ENCODE measurements around the gene ENGASE. TPM values are rescaled to one million over a fixed set of nuclear protein-coding genes. Genes with fewer than 3 reads are reported as not detected.
A peak's percentile ranks its signal among the peaks of the same experiment; 100 is the strongest.

ENGASE gene
- total and polyA plus RNA-seq, 2 experiments from 2014 or later = 48.8 to 69.8 TPM

DNA sequence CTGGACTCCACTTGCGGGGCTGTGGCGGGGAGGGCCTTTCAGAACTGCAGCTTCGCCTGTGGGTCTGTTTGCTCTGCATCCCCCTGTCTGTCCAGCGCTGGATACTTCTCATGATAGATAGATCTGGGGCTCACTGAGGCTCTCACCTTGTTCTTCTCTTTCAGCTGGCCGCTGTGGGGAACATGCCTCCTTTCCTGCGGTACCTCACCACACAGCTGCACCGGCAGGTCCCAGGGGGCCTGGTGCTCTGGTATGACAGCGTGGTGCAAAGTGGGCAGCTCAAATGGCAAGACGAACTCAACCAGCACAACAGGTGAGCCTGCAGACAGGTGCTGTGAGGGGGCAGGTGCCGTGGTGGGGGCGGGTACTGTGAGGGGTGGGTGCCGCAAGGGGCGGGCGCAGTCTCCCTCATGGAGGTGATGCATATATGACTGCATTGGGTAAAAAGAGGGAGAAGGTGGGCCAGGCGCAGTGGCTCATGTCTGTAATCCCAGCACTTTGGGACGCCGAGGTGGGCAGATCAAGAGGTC lies 6.2 kb downstream of the ENGASE start:
- Histone ChIP-seq H3K4me3 (no peak overlapping the region), H3K36me3 (peaks cover 11% of the 10 kb centered on the region), H3K27me3 (no peaks in the 10 kb centered on the region), H3K27ac (no peak overlapping the region), H3K4me1 (ENCODE audit: low read depth) (no peaks in the 10 kb centered on the region), H3K9me3 (ENCODE audit: low read depth) (no peaks in the 10 kb centered on the region)
- TF ChIP-seq, protein P1, sequence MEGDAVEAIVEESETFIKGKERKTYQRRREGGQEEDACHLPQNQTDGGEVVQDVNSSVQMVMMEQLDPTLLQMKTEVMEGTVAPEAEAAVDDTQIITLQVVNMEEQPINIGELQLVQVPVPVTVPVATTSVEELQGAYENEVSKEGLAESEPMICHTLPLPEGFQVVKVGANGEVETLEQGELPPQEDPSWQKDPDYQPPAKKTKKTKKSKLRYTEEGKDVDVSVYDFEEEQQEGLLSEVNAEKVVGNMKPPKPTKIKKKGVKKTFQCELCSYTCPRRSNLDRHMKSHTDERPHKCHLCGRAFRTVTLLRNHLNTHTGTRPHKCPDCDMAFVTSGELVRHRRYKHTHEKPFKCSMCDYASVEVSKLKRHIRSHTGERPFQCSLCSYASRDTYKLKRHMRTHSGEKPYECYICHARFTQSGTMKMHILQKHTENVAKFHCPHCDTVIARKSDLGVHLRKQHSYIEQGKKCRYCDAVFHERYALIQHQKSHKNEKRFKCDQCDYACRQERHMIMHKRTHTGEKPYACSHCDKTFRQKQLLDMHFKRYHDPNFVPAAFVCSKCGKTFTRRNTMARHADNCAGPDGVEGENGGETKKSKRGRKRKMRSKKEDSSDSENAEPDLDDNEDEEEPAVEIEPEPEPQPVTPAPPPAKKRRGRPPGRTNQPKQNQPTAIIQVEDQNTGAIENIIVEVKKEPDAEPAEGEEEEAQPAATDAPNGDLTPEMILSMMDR (IDR thresholded peaks at IDR 0.05; ENCODE audit: low read depth, low read length) = no peak
- DNase-seq (ENCODE audit: low read depth in 1 of 2, low spot score in 1 of 2) = no peak

DNA sequence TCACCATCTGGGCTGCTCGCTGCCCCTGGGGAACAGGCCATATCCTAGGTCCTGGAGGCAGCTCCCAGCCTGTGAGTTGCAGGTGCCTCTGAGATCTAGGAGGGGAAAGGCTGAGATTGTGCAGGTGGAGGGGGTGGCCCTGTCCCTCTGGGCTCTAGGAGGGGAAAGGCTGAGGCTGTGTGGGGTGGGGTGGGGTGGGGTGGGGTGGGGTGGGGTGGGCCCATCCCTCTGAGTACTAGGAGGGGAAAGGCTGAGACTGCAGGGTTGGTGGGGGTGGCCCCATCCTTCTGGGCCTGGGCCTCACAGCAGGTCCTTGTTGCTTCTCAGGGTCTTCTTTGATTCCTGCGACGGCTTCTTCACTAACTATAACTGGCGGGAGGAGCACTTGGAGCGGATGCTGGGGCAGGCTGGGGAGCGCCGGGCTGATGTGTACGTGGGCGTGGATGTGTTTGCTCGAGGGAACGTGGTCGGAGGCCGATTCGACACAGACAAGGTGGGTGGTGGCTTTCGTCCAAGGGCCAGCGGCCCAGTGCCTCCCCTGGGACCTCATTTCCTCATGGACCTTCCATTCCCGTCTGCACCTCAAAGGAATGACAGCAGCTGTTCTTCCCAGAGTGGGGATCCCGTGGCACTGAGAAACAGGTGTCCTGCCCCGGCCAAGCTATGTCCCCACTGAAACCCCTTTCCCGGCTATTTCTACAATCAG lies 7.1 kb downstream of the ENGASE start:
- no peak for DNase-seq (ENCODE audit: low read depth in 1 of 2, low spot score in 1 of 2)
- peaks cover 11% of the 10 kb centered on the region for H3K36me3 ChIP-seq

DNA sequence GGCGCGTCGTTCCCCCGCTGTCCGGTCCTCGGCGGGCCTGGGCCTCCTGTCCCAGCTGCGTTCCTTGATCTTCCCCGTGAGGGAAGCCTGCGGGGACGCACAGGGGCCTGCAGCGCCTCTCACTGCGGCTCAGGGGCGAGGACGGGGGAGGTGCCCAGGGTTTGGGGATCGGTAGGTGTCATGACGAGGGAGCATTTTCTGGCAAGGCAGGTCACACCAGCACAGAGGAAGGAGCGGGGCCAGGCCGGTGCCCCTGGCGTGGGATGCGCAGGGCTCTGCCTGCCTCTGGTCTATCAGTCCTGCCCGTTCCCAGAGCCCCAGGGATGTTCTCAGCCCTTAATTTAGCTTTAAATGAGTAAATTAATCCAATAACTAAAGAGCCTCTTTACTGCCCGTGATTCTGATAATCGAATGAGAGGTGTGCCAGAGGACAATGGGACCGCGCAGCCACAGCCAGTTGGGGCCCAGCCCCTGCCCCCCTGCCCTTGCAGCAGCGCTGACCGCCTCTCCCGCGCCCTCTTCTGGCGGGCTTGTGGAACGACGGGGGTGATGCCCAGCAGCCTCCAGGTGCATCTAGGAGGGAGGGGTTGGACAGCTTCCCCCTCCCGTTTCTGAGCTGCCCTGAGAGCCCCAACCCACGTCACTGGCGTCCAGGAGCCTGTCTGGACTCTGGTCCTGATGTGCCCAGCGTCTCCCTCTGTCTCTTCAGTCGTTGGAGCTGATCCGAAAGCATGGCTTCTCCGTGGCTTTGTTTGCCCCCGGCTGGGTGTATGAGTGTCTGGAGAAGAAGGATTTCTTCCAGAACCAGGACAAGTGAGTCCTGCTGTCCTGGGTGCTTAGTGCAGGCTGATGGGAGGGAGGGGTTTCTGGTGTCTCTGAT lies 7.9 kb downstream of the ENGASE start:
- no peaks in the 10 kb centered on the region for H3K4me1 ChIP-seq (ENCODE audit: low read depth)
- peaks cover 11% of the 10 kb centered on the region for H3K36me3 ChIP-seq
- peak; percentile 39 to 49 for DNase-seq (ENCODE audit: low read depth in 1 of 2, low spot score in 1 of 2)

More for the DNA sequence above, 7.1 kb downstream of the ENGASE start:
- H3K27ac ChIP-seq = no peak overlapping the region
- no peak overlapping the region for H3K4me3 ChIP-seq
- no peaks in the 10 kb centered on the region for H3K9me3 ChIP-seq (ENCODE audit: low read depth)
- H3K27me3 ChIP-seq = no peaks in the 10 kb centered on the region
- no peaks in the 10 kb centered on the region for H3K4me1 ChIP-seq (ENCODE audit: low read depth)
- TF ChIP-seq, protein P1 (IDR thresholded peaks at IDR 0.05; ENCODE audit: low read depth, low read length) = no peak

DNA sequence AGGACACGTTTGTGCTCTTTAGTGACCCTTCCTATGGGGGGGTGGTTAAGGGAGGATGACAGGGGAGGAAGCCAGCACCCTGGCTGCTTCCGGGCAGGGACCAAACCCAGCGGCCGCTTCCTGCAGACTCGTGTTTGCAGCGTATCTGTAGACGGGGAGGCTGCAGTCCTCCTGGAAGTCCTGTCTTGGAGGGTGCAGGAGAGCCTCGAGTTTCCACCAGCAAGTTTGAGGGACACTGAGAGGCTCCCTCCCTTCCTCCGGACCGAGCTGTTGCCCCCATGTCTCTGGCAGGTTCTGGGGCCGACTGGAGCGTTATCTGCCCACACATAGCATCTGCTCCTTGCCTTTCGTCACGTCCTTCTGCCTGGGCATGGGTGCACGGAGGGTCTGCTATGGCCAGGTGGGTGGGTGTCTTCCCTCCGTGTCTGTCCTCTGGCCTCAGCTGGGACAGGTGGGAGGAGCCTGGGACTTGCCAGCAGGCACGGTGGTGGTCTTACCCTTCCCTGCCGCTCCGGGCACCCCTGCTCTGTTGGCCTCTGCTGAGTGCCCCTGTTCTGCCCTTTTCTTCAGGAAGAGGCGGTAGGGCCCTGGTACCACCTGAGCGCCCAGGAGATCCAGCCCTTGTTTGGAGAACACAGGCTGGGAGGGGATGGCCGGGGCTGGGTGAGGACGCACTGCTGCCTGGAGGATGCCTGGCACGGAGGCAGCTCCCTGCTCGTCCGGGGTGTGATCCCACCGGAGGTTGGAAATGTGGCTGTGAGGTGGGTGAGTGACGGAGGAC lies 8.8 kb downstream of the ENGASE start:
- peaks cover 11% of the 10 kb centered on the region for H3K36me3 ChIP-seq
- no peak overlapping the region for H3K27ac ChIP-seq
- H3K27me3 ChIP-seq = no peaks in the 10 kb centered on the region
- DNase-seq (ENCODE audit: low read depth in 1 of 2, low spot score in 1 of 2) = no peak
- TF ChIP-seq, protein P1 (IDR thresholded peaks at IDR 0.05; ENCODE audit: low read depth, low read length) = no peak
- H3K9me3 ChIP-seq (ENCODE audit: low read depth) = no peaks in the 10 kb centered on the region
- no peak overlapping the region for H3K4me3 ChIP-seq
- H3K4me1 ChIP-seq (ENCODE audit: low read depth) = no peaks in the 10 kb centered on the region

More for the DNA sequence above, 7.9 kb downstream of the ENGASE start:
- Histone ChIP-seq H3K4me3 (no peak overlapping the region), H3K27me3 (no peaks in the 10 kb centered on the region), H3K9me3 (ENCODE audit: low read depth) (no peaks in the 10 kb centered on the region), H3K27ac (no peak overlapping the region)
- TF ChIP-seq, protein P1 (IDR thresholded peaks at IDR 0.05; ENCODE audit: low read depth, low read length) = peak; percentile 83

Data from cardiac muscle cell (in vitro differentiated cells and primary cell).